ENCODE results near the gene HOMER2.

DNA sequence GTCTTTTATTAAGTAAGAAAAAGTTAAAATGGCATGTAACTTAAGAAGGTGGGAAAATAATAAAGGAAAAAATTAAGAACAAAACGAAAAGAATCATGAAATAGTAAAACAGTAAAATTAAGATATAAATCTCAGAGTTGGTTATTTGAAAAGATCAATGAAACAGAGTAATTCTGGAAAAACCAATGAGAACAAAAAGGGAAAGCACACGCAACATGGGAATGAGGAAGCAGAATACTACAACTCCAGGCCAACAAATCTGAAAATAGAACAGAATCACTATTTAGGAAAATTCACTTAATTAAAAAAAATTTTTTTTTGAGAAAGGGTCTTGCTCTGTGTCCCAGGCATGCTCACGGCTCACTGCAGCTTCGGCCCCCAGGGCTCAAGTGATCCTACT lies 112.4 kb downstream of the HOMER2 start:
- TF ChIP-seq, protein P1, sequence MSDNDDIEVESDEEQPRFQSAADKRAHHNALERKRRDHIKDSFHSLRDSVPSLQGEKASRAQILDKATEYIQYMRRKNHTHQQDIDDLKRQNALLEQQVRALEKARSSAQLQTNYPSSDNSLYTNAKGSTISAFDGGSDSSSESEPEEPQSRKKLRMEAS (IDR thresholded peaks at IDR 0.05; ENCODE audit: insufficient read depth, insufficient read length) = no peak
- TF ChIP-seq CTCF (IDR thresholded peaks at IDR 0.05; ENCODE audit: extremely low read depth in 1 of 2, insufficient read depth in 1 of 2, low read depth in 1 of 2, low read length in 2 of 2) = no peak
- TF ChIP-seq EZH2 (IDR thresholded peaks at IDR 0.05; ENCODE audit: borderline replicate concordance, low read depth, low read length, severe bottlenecking) = no peak
- no peak for TF ChIP-seq POLR2A (IDR thresholded peaks at IDR 0.05; ENCODE audit: low read depth, low read length)
- TF ChIP-seq GATA2 (IDR thresholded peaks at IDR 0.05; ENCODE audit: insufficient read depth, insufficient read length, low read depth, low read length) = no peak
- TF ChIP-seq POLR2AphosphoS5 (IDR thresholded peaks at IDR 0.05; ENCODE audit: insufficient read depth, low read depth, low read length) = no peak
- TF ChIP-seq FOS (IDR thresholded peaks at IDR 0.05; ENCODE audit: borderline replicate concordance, insufficient read depth, low read length) = no peak

Data from endothelial cell of umbilical vein (primary cell).